Activated CD8-positive, alpha-beta T cell treated with anti-CD3 and anti-CD28 coated beads for 36 hours (primary cell): ENCODE data around the gene CTTN. TPM values are rescaled to one million over a fixed set of nuclear protein-coding genes. Genes with fewer than 3 reads are reported as not detected.

Experiments used
- ATAC-seq: fragments of 200-7000 bp; cut with Tn5 transposase; one replicate; pipeline ENCODE4 v1.10.0; 2021; ENCODE audit warnings: mild to moderate bottlenecking, moderate library complexity
- CTCF ChIA-PET: fragments of 350-600 bp; sonication (Branson Sonifier 250); formaldehyde crosslinking; loops from one replicate; lab custom pipeline; 2021; ENCODE audit warnings: antibody characterized with exemption; lab: Charles Lee
- POLR2A ChIA-PET: fragments of 350-600 bp; sonication (Branson Sonifier 250); formaldehyde crosslinking; loops from one replicate; lab custom pipeline; 2021; ENCODE audit warnings: antibody characterized with exemption; lab: Charles Lee
- DNase-seq: peaks from one replicate; pipeline ENCODE4 v3.0.0-alpha.2; 2020
- H3K27ac Mint-ChIP-seq: one replicate; pipeline ENCODE4 v1.8.0; 2021; ENCODE audit warnings: mild to moderate bottlenecking, mixed read lengths
- H3K27me3 Mint-ChIP-seq: one replicate; pipeline ENCODE4 v1.8.0; 2021; ENCODE audit warnings: mixed read lengths
- H3K36me3 Mint-ChIP-seq: one replicate; pipeline ENCODE4 v1.8.0; 2021; ENCODE audit warnings: low read depth, mixed read lengths
- H3K4me1 Mint-ChIP-seq: one replicate; pipeline ENCODE4 v1.8.0; 2021; ENCODE audit warnings: low read depth, mixed read lengths
- H3K4me3 Mint-ChIP-seq: one replicate; pipeline ENCODE4 v1.8.0; 2021; ENCODE audit warnings: mild to moderate bottlenecking, moderate library complexity, mixed read lengths
- H3K9me3 Mint-ChIP-seq: one replicate; pipeline ENCODE4 v1.8.0; 2021; ENCODE audit warnings: mixed read lengths
- CTCF ChIP-seq: fragments of 200-600 bp; IDR thresholded peaks from one replicate; pipeline ENCODE4 v1.8.0; 2022; ENCODE audit warnings: antibody characterized with exemption, mild to moderate bottlenecking
- intact Hi-C: fragments of 100-400 bp; cut with micrococcal nuclease; formaldehyde crosslinking; loops from one replicate; pipeline ENCODE4 v1.10.0; 2022
- total RNA-seq, 2 experiments: library from RNA; stranded (reverse); gene quantifications; one replicate each; pipeline ENCODE4 v1.2.3, GENCODE V29; 2021

The CTTN gene
- total RNA-seq, 2 experiments from 2014 or later = 8.6 to 9.9 TPM

DNA sequence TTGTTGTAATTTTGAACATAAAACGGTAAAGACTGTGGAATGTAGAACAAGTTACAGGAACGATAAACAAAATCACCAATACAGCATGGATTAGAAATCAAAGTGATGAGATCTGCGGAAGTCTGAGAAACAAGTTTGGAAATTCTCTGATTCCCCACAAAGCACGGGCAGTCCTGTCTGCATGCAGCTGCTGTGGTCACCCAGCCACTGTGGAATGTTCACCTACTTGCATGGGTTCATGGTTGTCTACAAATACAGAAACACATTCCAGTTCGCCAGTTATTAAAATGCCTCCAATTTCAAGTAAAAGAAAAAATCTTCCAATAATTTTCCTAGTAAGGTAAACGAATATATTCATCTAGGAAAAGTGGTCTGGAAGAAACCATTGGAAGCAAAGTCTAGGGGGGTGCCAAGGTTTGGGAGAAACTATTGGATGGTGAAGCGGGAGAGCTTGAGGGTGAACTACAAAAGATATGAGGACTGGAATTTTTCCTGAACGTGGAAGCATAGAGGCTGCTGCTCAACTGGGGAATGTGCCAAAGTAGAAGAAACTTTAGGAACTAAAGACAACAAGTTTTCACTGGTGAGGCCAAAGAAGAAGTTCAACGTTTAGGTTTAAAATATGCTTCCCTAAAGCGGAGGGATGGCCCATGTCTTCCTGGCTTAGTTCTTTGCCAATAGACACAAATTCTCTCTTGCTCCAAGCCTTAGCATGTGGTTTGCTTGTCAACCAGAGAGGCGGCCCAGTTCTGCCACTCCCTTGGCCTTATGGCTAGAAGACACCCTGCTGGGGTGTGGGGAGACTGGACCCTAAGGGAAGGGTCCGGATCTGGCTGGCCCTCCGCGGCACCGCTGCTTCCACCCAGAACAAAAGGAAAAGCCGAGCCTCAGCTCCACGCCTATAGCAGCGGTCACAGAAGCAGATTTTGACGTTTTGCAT, 70.2 kb downstream of the CTTN start:
- ChIA-PET CTCF (interaction anchor here (0.7 to 3.1 kb wide), 5 partner anchors 8 to 288 kb away, joined by 3 to 13 read pairs (median 5); no protein-coding TSS in a partner anchor), POLR2A (no interaction called here)
- intact Hi-C loops = no loop called here
- TF ChIP-seq CTCF = no peak
- DNase-seq (no peak), ATAC-seq (no peak)
- Mint-ChIP-seq H3K27ac (no peak overlapping the region), H3K9me3 (no peaks in the 10 kb centered on the region), H3K36me3 (no peaks in the 10 kb centered on the region), H3K4me1 (no peaks in the 10 kb centered on the region), H3K27me3 (peaks cover 4% of the 10 kb centered on the region), H3K4me3 (no peak overlapping the region)

GRCh38 chr11:70470127-70470526, 71.8 kb downstream of the CTTN start:
- Mint-ChIP-seq H3K36me3 (no peaks in the 10 kb centered on the region), H3K4me1 (no peaks in the 10 kb centered on the region), H3K9me3 (no peaks in the 10 kb centered on the region), H3K4me3 (no peak overlapping the region), H3K27me3 (peaks cover 4% of the 10 kb centered on the region), H3K27ac (no peak overlapping the region)
- TF ChIP-seq CTCF = no peak
- ChIA-PET POLR2A (no interaction called here), CTCF (interaction anchor here (1.1 kb wide), 1 partner anchor 281 kb away, joined by 4 read pairs; no protein-coding TSS in a partner anchor)
- ATAC-seq = no peak
- intact Hi-C loops = no loop called here
- no peak for DNase-seq

DNA sequence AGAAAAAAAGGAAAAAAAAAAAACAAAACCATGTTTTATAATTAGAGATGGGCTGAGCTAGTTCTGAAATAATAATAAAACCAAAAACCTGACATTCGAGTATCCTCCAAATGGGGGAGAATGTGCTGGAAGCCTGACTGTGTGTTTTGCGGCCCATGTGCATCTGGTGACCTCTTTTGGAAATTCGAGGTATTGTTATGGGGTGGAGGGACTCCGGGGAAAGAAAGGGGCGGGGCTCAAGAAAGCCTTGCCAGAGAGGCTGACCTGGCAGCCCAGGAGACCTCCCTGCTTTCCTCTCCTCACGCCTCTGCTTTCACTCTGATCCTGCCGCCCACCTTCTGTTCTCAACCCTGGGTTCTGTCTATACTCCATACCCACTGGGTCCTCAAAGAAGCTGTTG, 72.9 kb downstream of the CTTN start:
- H3K9me3 Mint-ChIP-seq = no peaks in the 10 kb centered on the region
- POLR2A ChIA-PET = no interaction called here
- no peaks in the 10 kb centered on the region for H3K36me3 Mint-ChIP-seq
- CTCF ChIA-PET = interaction anchor here (1.0 to 1.1 kb wide), 2 partner anchors 31 to 280 kb away, joined by 3 to 4 read pairs; no protein-coding TSS in a partner anchor
- intact Hi-C loops = no loop called here
- DNase-seq = peak; percentile 33
- no peaks in the 10 kb centered on the region for H3K4me1 Mint-ChIP-seq
- no peak overlapping the region for H3K4me3 Mint-ChIP-seq
- no peak overlapping the region for H3K27ac Mint-ChIP-seq
- peak; percentile 39 for ATAC-seq
- H3K27me3 Mint-ChIP-seq = no peaks in the 10 kb centered on the region
- TF ChIP-seq CTCF = peak; percentile 51

DNA sequence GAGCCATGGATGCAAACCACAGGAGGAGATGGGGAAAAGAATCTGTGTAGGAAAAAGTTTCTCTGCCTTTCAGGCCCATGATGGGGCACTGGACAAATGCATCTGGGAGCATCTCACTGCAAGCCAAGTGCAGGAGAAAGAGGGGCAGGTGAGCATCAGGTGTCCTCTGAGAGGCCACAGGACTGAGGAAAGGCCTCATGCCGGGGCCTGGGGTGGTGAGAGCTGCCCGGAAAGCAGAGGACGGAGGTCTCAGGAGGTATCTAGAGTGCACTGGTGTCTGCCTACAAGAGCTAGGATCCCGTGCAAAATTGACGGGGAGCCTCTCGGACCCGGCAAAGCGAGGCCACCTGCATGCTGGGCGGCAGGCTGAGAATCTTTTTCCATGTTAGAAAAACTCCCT, 73.9 kb downstream of the CTTN start:
- no peak overlapping the region for H3K27ac Mint-ChIP-seq
- ChIA-PET POLR2A (no interaction called here), CTCF (no interaction called here)
- H3K36me3 Mint-ChIP-seq = no peaks in the 10 kb centered on the region
- no peak for DNase-seq
- H3K4me1 Mint-ChIP-seq = no peaks in the 10 kb centered on the region
- intact Hi-C loops = no loop called here
- H3K27me3 Mint-ChIP-seq = no peaks in the 10 kb centered on the region
- no peaks in the 10 kb centered on the region for H3K9me3 Mint-ChIP-seq
- TF ChIP-seq CTCF = no peak
- no peak overlapping the region for H3K4me3 Mint-ChIP-seq
- no peak for ATAC-seq
